GM18499 (cell line): ENCODE results near the gene SFMBT2.

Experiments used
- ATAC-seq: cut with Tn5 transposase; IDR thresholded peaks from one replicate; pipeline ENCODE4 v1.9.1; 2021; ENCODE audit warnings: moderate number of reproducible peaks; ENCODE audit not compliant: insufficient read depth, unreplicated experiment

Gene SFMBT2

DNA sequence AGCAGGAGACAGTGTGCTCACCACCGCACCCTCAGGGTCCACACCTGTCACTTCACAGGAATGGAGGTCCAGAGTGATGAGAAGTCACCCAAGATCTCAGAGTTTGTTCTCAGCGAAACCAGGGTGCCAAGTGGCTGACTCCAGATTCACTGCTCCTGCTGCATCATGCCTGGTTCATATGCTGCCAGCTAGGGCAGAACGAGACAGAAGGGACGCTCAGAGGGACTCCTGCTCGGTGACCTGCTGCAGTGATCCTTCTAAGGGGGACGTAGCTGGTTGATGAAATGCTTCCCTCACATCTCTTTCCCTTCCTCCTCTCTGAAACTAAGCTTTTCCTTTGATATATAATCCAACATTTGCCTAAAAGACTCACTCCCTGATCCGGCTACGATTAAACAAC is 248.5 kb downstream of the SFMBT2 start:
- no peak for ATAC-seq

DNA sequence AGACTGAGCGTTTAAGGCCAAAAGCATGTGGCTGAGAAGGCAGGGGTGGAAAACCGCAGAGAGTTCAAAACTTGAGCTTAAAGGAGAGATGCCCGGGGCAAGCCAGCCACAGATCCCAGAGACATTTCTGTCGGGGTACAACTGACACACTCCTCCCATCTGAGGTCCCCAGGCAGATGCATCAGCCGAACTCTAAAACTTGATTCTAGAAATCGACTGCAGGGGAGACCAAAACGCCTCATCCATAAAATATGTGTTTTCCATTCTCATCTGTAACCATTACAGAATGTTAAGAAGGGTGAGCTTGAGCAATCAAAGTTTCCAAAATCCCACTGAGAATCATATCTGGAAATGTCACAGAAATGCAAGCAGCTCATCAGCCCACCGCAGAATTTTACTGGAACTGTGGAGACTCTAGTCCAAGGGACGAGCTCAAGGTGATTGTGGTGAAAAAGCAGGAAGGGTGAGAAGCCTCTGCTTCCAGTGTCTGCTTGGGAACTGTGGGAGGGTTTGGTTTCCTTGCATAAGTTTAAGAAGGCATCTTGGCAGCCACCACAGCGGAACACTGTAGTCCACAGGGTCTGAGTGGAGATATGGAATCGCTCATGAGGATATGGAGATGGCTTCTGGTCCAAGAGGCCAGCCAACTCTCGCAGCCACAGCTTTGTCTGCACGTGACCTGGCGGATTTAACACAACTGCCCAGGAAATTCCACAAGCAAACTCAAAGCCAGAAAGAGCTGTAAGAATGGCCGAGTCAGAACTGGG is 249.2 kb downstream of the SFMBT2 start:
- no peak for ATAC-seq

DNA sequence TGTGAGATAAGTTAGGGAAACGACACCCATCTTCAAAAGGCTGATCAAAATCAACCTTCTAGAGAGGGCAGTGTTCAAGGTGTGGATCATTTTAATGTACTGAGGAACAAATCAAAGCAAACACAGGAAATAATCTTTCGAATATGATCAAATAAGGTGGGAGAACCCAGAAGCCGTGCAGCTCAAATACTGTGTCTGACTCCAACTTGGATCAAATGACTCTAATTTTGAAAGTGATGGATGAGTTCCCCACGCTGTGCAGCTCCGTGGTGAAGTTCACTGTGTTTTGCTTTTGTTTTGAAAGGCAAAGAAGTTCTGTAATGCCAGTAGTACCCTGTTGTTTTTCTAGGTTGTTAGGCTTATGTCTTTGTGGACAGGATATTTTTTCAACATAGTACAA is 250.9 kb downstream of the SFMBT2 start:
- no peak for ATAC-seq

DNA sequence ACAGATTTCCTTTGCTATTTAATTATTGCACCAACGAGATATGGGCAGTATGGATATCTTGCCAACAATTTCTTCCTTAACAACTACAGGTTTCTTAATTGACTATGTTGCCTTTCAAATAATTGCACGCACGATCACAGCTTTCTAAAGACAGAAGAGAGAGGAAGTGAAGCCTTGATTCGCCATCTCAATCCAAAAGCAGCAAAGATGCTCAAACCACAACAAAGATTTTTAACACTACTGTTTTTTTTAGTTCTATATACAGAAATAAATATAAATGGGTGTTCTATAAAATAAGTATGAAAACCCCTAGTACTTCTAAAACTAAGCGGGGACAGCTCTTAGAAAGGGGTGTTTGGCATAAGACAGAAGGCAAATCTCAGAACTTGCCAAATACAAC is 251.3 kb downstream of the SFMBT2 start:
- ATAC-seq: no peak

DNA sequence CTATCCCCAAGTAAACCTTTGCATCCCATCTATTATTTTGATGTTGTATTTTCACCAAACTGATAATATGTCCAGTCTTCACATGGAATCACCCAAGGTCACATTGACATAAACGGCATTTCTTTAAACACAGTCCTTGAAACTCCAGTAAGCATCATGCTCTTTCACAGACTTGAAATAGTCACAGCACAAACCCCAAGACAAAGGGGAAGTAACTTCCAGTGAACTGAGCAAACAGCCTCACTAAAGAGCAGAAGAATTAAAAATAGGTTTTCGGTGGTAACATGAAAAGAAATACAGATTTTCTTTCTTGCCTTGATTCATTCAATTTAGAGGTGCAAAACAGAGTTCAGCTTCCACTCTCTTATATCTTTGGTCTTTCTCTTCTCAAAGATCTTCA is 253.7 kb downstream of the SFMBT2 start:
- ATAC-seq: no peak

DNA sequence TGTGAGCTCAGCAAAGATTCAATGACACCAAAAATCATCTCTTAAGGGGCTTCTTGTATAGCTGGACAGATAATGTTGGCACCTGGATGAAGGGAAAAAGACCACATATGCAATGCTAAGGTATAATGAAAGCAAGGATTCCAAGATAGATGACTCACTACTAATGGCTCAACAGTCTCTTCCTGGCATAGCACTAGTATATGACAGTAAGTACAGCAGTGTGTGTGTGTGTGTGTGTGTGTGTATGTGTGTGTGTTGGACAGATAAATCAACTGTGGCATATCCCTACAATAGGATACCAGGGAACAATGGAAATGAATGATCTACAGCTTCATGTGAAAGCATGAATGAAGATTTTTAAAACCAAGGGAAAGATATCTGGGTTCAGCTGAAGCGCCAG is 257.1 kb downstream of the SFMBT2 start:
- ATAC-seq: no peak

DNA sequence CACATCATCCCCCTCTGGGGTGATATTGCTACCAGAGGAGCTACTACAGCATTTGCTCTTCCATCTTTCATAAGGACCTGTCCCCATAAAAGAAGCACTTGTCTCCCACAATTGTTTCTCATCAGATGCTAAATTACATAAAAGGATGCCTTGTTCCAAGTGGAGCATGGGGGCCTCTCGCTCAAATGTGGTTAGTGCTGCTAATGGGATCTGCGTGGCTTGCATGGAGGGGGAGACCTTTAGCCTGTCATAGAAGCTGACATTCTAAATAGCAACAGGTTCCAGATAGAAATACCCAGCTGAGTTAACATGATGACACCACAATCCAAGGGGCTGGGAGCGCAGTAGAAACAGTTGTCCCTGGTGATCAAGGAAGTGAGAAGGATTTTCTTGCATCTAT is 257.9 kb downstream of the SFMBT2 start:
- ATAC-seq: no peak

DNA sequence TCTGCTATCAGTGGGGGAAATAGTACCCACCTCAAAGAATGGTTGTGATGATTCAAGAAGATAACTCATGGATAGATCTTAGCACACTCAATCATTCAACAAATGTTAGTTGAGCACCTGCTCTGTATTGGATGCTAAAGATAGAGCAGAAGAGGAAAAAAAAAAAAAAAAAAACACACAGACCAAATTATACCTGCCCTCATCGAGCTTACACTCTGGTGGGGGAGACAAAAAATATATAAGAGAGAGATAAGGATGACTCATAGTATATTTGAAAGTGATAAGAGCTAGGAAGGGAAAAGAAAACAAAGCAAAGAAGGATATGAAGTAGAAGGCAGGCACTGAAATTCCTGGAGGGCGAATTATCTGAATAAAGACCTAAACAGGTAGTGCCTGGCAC is 258.5 kb downstream of the SFMBT2 start:
- ATAC-seq: no peak

DNA sequence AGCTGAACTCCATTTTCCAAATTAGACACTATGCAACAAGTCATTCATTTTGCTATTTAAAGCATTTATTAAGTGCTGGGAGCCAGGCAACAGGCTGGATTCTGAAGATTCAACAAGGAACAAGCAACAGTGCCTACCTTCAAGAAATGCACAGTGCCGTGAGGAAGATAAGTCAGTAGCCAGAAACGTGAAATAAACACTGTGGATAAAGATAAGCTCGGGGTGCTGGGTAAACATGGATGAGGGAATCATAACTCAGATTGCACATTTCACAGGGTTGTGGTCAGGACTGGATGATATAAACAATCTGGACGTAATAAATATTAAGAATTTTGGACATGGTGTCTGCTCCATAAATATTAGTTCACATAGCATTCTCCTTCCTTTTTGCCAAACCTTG is 259.3 kb downstream of the SFMBT2 start:
- no peak for ATAC-seq

DNA sequence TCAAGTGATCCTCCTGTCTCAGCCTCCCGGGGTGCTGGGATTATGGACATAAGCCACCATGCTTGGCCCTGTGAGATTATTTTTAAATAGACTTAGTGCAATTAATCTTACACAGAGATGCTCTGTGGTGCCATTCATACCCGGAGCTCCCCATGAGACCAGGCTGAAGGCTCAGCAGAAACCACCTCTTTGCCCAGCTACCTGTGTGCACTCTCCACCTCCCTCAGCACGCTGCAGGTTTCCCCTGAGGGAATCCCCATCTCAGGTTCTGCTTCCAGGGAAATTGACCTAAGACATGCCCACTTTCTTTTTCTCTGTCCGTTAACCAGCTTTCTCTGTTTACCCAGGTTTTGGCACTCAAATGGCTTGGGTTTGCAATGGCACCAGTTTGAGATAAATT is 260.5 kb downstream of the SFMBT2 start:
- ATAC-seq: no peak

DNA sequence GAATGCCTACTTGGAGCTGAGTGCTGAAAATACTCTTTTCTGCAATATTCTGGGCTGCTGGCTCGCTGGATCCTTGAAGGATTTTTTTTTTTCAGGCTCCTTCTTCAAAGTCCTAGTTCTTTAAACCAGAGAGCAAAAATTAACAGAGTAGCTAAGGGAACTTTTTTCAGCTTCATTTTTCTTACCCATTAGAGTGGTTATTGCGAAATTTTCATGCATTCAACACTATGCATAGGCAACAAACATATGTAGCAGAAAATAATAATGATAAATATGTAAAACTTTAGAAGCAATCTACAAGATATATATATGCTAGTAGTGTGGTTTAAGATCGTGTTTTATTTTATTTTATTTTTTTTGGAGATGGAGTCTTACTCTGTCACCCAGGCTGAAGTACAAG is 264.6 kb downstream of the SFMBT2 start:
- ATAC-seq: no peak

DNA sequence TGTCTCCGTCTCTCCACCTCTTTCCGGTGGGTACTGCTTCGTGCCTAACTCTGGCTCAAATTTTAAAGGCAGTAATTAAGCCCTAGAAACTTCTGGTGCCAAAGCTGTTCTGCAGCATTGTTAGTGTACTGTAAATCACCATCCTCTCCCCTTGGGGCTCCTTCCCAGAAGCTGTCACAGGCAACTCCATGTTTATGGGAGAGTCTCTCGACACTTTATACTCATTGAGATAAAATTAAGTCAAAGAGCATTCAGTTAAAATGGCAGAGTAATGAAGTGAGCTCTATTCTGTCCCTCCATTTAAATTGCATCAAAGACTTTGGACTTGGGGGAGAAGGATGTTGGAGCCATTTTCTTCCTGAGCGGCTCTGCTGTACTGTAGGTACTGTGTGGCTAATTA is 274.8 kb downstream of the SFMBT2 start:
- no peak for ATAC-seq

DNA sequence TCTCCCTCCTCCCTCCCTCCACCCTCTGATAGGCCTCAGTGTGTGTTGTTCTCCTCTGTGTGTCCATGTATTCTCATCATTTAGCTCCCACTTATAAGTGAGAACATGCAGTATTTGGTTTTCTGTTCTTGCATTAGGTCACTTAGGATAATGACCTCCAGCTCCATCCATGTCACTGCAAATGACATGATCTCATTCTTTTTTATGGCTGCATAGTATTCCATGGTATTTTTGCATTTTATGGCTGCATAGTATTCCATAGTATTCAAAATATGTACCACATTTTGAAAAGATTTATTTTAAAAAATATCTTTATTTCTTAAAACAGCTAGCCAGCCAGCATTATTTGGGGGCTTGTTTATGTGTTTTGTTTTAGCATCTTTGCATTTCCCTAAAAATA is 275.6 kb downstream of the SFMBT2 start:
- no peak for ATAC-seq

DNA sequence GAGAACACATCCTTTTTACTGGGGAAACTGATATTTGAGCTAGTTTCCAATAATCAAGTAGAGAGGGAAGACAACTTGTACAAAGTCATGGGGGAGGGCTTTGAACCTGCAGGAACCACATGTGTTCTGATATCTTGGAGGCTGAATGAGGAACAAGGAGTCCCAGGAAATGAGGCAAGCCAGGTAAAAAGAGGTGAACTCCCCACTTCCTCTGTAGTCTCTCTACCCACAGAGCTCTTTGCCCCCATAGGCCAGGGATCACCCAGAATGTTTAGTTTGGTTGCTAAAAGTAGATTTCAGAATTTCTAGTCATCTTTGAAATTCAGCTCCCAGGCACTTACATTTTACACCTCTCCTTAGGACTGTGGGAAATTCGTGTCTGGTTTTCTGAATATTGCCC is 276.4 kb downstream of the SFMBT2 start:
- no peak for ATAC-seq

DNA sequence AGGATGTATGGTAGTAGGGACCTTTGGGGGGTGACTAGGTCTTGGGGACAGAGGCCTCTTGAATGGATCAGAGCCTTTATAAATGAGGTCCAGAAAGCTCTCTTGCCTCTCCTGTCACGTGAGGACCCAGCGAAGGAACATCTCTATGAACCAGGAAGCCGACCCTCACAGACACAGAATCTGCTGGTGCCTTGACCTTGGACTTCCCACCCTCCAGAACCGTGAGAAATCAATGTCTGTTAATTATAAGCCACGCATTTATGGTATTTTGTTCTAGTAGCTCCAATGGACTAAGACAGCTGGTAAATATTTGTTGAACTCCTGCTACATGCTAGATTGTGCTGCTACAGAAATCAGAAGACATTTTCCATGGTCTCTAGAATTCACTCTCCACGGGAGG is 276.9 kb downstream of the SFMBT2 start:
- no peak for ATAC-seq

DNA sequence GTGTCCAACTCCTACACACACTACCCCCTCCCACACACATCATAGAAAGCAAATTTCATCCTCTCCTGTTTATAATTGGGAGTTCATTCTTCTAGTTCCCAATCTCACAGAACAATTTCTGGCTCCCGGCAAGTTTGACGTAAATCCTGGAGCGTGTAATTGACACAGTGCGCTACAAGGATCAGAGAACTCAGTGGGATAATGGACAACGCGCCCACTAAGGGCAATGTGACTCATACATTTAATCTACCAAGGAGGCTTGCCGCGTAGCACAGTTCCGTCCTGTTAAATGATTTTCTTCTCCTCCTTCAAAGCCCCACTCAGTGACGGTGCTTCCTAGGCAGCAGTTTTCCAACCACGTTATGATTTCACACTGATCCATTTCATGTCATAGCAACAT is 277.6 kb downstream of the SFMBT2 start:
- ATAC-seq: no peak

DNA sequence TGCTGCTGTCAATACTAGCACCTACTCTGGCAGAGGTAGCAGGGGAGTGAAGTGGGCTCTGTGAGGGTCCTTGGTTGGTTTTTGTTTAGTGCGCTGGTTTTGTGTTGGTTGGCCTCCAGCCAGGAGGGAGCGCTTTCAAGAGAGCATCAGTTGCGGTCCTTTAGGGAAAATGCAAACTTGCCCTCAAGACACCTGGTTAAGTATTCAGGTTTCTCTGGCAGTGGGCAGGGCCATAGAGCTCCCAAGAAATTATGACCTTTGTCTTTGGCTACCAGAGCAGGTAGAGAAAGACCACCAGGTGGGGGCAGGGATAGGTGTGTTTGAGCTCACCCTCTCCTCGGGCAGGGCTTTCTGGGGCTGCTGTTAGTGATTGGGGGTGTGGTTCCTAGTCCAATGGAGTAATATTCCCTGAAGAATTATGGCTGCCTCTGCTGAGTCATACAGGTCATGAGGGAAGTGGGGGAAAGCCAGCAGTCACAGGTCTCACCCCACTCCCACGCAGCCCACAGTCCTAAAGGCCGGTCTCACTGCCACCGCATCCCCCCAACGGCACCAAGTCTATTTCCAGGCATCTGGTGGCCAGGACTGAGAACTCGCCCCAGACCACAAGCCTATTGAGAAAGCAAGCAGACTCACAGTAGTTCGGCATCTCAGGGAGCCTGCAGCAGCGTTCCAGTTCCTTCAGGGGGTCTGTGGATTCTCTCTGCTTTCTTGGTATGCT is 280.5 kb downstream of the SFMBT2 start:
- ATAC-seq: no peak

DNA sequence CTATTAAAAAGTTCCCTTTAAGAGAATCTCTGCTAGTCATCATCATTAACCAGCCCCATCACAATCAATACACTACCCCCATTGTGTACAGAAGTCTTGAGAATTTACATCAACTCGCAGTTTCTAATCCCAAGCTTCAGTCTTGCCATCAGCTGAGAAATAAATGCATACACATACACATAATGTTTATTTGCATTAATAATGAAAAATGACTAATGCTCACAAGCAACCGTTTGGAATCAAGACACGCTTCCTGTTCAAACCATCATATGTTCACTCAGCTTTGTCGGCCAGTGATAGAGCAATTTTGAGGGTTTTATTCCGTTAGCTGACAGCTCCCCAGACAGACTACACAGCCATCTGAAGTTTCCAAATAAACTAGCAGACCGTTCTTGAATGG is 287.1 kb downstream of the SFMBT2 start:
- ATAC-seq: no peak

DNA sequence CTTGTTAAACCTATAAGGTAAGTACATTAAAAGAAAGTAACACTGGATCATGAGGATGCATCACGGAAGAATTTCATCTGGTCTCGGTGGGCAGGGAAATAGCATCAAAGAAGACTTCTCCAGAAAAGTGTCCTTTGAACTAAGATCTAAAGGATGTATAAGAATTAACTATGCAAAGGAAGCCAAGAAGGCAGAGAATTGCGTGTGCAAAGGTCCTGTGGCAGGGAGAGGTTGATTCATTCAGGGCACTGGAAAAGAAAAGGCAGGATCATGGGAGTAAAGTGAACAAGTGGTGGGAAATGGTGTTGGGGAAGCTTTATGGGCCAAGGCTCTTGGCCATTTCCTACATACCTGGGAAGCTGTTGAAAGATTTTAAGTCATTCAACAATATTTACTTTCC is 288.3 kb downstream of the SFMBT2 start:
- ATAC-seq: no peak

DNA sequence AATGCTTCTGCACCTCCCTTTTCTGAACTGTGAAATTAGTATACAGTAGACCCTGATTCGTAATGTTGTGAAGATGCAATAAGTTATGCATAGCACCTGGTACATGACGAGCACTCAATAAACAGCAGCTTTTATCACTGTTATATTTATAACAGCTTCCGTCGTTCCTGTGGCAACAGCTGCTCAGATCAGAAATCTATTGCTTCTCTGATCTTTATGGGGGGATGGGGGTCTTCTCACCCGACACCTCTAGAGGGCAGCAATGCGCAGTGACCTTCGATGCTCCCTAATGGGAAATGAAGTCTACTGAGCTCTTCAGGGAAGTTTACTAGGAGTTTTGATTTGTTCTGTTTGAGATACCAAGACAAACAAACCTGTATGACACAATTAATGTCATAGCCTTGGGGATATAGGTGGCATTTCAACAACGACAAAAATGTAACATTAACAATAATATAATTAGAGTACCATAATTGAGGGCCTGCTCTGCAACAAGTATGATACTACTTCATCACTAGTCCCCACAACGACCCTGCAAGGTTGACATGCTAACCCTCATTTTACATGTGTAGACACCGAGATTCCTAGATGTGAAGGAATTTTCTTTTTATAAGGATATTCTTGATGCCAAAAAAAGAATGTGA is 289.6 kb downstream of the SFMBT2 start:
- no peak for ATAC-seq

DNA sequence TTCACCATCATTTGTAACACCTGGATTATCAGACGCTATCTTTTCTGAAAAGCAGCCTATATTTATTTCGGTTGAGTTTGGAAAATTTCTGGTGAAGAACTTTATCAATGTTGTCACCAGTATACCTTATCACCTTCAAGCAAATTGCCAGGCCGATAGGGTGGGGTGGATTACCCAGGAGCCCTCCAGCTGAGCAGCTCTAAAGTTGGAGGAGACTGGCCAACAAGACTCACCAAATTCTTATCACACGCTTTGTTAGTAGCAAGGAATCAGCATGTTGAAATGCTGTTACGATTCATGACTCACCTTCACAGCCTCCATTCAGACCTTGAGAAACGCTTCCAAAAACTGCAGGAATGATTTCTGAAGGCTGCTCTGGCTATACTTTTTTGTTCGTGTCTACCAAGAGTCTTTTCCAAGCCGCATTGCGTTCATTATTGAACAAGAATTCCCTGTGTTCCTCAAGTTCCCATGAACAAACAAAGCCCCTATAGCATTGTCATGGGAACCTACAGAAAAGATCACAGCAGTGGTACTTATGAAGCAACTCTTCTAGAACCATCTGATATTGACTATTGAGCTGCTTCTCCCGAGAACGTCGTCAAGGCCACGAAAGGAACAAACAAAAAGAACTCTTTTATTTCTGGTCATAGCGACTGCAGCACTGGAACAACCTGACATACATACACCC is 291.4 kb downstream of the SFMBT2 start:
- ATAC-seq: no peak
